CD4-positive, CD25-positive, alpha-beta regulatory T cell (primary cell): ENCODE results near the gene MYCL. TPM values are rescaled to one million over a fixed set of nuclear protein-coding genes. Genes with fewer than 3 reads are reported as not detected.
"Not testable (repeated sequence)": the region's sequence is repeated elsewhere in the genome, so short reads cannot be mapped to it uniquely, and the experiment has no call there.

Source experiments
- ATAC-seq, 2 donors: fragments of 150-1000 bp; cut with Tn5 transposase; one replicate each; pipeline ENCODE4 v1.10.0; 2021; ENCODE audit warnings: low read depth in 2 of 2, moderate number of reproducible peaks in 2 of 2, moderate library complexity in 1 of 2
- DNase-seq, 3 donors: peaks; one replicate each; pipeline versions ENCODE4 v3.0.0 to v3.0.0-alpha.2; 2012 to 2022; ENCODE audit warnings: mixed read lengths in 1 of 3
- H3K27ac ChIP-seq: one replicate; pipeline ENCODE4 v1.7.0; 2013; ENCODE audit warnings: mild to moderate bottlenecking, low read length; ENCODE audit not compliant: insufficient read depth, poor library complexity, severe bottlenecking
- H3K27me3 ChIP-seq: one replicate; pipeline ENCODE4 v1.7.0; 2013; ENCODE audit warnings: low read length; ENCODE audit not compliant: control insufficient read depth, insufficient read depth
- H3K36me3 ChIP-seq: one replicate; pipeline ENCODE4 v1.7.0; 2013; ENCODE audit warnings: mild to moderate bottlenecking, low read length, moderate library complexity; ENCODE audit not compliant: control insufficient read depth, insufficient read depth
- H3K4me1 ChIP-seq: 2 replicates; pipeline ENCODE4 v1.7.0; 2013; ENCODE audit warnings: mild to moderate bottlenecking, low read length; ENCODE audit not compliant: insufficient read depth, control insufficient read depth, poor library complexity, severe bottlenecking
- H3K4me3 ChIP-seq: one replicate; pipeline ENCODE4 v1.7.0; 2013; ENCODE audit warnings: low read depth, mild to moderate bottlenecking, low read length, moderate library complexity
- H3K9me3 ChIP-seq, 2 experiments: 1 replicate in 1 of 2; 2 replicates in 1 of 2; pipeline ENCODE4 v1.7.0; 2013; ENCODE audit warnings: low read length in 2 of 2, mild to moderate bottlenecking in 1 of 2, moderate library complexity in 1 of 2; ENCODE audit not compliant: control insufficient read depth in 2 of 2
- H3K27ac Mint-ChIP-seq, 3 donors: one replicate each; pipeline ENCODE4 v1.8.0; 2020 to 2022; ENCODE audit warnings: mild to moderate bottlenecking in 3 of 3, mixed read lengths in 3 of 3, moderate library complexity in 2 of 3
- H3K27me3 Mint-ChIP-seq: one replicate; pipeline ENCODE4 v1.8.0; 2022; ENCODE audit warnings: mild to moderate bottlenecking, mixed read lengths
- H3K36me3 Mint-ChIP-seq: one replicate; pipeline ENCODE4 v1.8.0; 2020; ENCODE audit warnings: mixed read lengths
- H3K4me1 Mint-ChIP-seq, 4 donors: one replicate each; pipeline ENCODE4 v1.8.0; 2020 to 2022; ENCODE audit warnings: mixed read lengths in 4 of 4, mild to moderate bottlenecking in 1 of 4
- H3K4me3 Mint-ChIP-seq, 4 donors: one replicate each; pipeline ENCODE4 v1.8.0; 2020 to 2022; ENCODE audit warnings: mild to moderate bottlenecking in 4 of 4, mixed read lengths in 4 of 4, moderate library complexity in 3 of 4
- H3K9me3 Mint-ChIP-seq, 7 donors: one replicate each; pipeline ENCODE4 v1.8.0; 2020 to 2022; ENCODE audit warnings: mixed read lengths in 7 of 7, mild to moderate bottlenecking in 3 of 7, moderate library complexity in 2 of 7
- polyA plus RNA-seq, 4 donors: library from polyadenylated mRNA; unstranded; fragments of 300-500 nt; fragmentation: Illumina TruSeq; gene quantifications; one replicate each; pipeline ENCODE4 v1.2.3, GENCODE V29; 2021
- total RNA-seq: library from RNA; stranded (reverse); gene quantifications from one replicate; pipeline ENCODE4 v1.2.3, GENCODE V29; 2022

Gene MYCL
- total and polyA plus RNA-seq, 5 donors from 2014 or later: 0.13 TPM; not detected in 4

GRCh38 chr1:39926343-39926793, 24.7 kb upstream of the MYCL start:
- Mint-ChIP-seq H3K4me3 (no peak overlapping the region), H3K4me1 (peaks cover 0 to 3% (median 0%) of the 10 kb centered on the region in 4 donors), H3K27ac (peak overlapping the region in 1 of 3 donors; percentile 49), H3K27me3 (no peaks in the 10 kb centered on the region), H3K9me3 (no peaks in the 10 kb centered on the region), H3K36me3 (no peaks in the 10 kb centered on the region)
- no peak overlapping the region for H3K4me3 ChIP-seq
- no peaks in the 10 kb centered on the region for H3K4me1 ChIP-seq
- ATAC-seq (no peak), DNase-seq (no peak)
- H3K9me3 ChIP-seq: no peaks in the 10 kb centered on the region
- H3K36me3 ChIP-seq: no peaks in the 10 kb centered on the region
- H3K27me3 ChIP-seq: no peaks in the 10 kb centered on the region
- no peak overlapping the region for H3K27ac ChIP-seq

GRCh38 chr1:39925721-39926342, 24.1 kb upstream of the MYCL start:
- DNase-seq: no peak
- Mint-ChIP-seq H3K4me3 (no peak overlapping the region), H3K4me1 (peaks cover 0 to 3% (median 0%) of the 10 kb centered on the region in 4 donors), H3K9me3 (no peaks in the 10 kb centered on the region), H3K27me3 (no peaks in the 10 kb centered on the region), H3K36me3 (no peaks in the 10 kb centered on the region), H3K27ac (peak overlapping the region in 2 of 3 donors; percentile 8 to 52)
- Histone ChIP-seq H3K27ac (no peak overlapping the region), H3K4me1 (no peaks in the 10 kb centered on the region), H3K36me3 (no peaks in the 10 kb centered on the region), H3K9me3 (no peaks in the 10 kb centered on the region), H3K27me3 (no peaks in the 10 kb centered on the region), H3K4me3 (no peak overlapping the region)
- no peak for ATAC-seq

- Histone ChIP-seq H3K36me3 (no peaks in the 10 kb centered on the region), H3K4me3 (no peak overlapping the region), H3K4me1 (no peaks in the 10 kb centered on the region), H3K27ac (no peak overlapping the region), H3K27me3 (no peaks in the 10 kb centered on the region), H3K9me3 (no peaks in the 10 kb centered on the region)
- Mint-ChIP-seq H3K27me3 (peaks cover 11% of the 10 kb centered on the region), H3K36me3 (no peaks in the 10 kb centered on the region), H3K27ac (no peak overlapping the region), H3K4me3 (no peak overlapping the region), H3K9me3 (no peaks in the 10 kb centered on the region), H3K4me1 (peaks cover 0 to 3% (median 0%) of the 10 kb centered on the region in 4 donors)
- ATAC-seq (no peak), DNase-seq (no peak)
Measured at GRCh38 chr1:39922251-39922688, 20.6 kb upstream of the MYCL start.

GRCh38 chr1:39919545-39919944, 17.8 kb upstream of the MYCL start:
- H3K4me3 ChIP-seq: no peak overlapping the region
- no peaks in the 10 kb centered on the region for H3K4me1 Mint-ChIP-seq
- peaks cover 16% of the 10 kb centered on the region for H3K27me3 Mint-ChIP-seq
- H3K27ac Mint-ChIP-seq: no peak overlapping the region
- H3K9me3 ChIP-seq: no peaks in the 10 kb centered on the region
- H3K36me3 Mint-ChIP-seq: no peaks in the 10 kb centered on the region
- peak; percentile 80 to 89 for ATAC-seq
- H3K4me1 ChIP-seq: no peaks in the 10 kb centered on the region
- no peaks in the 10 kb centered on the region for H3K36me3 ChIP-seq
- no peaks in the 10 kb centered on the region for H3K9me3 Mint-ChIP-seq
- peak in 2 of 3 donors; percentile 66 to 75 for DNase-seq
- no peak overlapping the region for H3K27ac ChIP-seq
- H3K4me3 Mint-ChIP-seq: peak overlapping the region in 1 of 4 donors; percentile 5
- no peaks in the 10 kb centered on the region for H3K27me3 ChIP-seq

GRCh38 chr1:39917825-39918224, 16.1 kb upstream of the MYCL start:
- H3K27me3 Mint-ChIP-seq: peaks cover 16% of the 10 kb centered on the region
- no peaks in the 10 kb centered on the region for H3K36me3 ChIP-seq
- no peaks in the 10 kb centered on the region for H3K9me3 Mint-ChIP-seq
- no peaks in the 10 kb centered on the region for H3K9me3 ChIP-seq
- H3K4me3 ChIP-seq: no peak overlapping the region
- DNase-seq: no peak
- H3K27ac Mint-ChIP-seq: no peak overlapping the region
- H3K4me1 Mint-ChIP-seq: no peaks in the 10 kb centered on the region
- no peaks in the 10 kb centered on the region for H3K36me3 Mint-ChIP-seq
- no peak for ATAC-seq
- no peaks in the 10 kb centered on the region for H3K4me1 ChIP-seq
- H3K4me3 Mint-ChIP-seq: no peak overlapping the region
- no peak overlapping the region for H3K27ac ChIP-seq
- no peaks in the 10 kb centered on the region for H3K27me3 ChIP-seq

GRCh38 chr1:39915499-39916129, 13.9 kb upstream of the MYCL start:
- Mint-ChIP-seq H3K27me3 (peaks cover 22% of the 10 kb centered on the region), H3K4me1 (no peaks in the 10 kb centered on the region), H3K36me3 (no peaks in the 10 kb centered on the region), H3K4me3 (no peak overlapping the region), H3K27ac (peak overlapping the region in 1 of 3 donors; percentile 69), H3K9me3 (peaks cover 0 to 3% (median 0%) of the 10 kb centered on the region in 7 donors)
- no peak overlapping the region for H3K4me3 ChIP-seq
- H3K9me3 ChIP-seq: no peaks in the 10 kb centered on the region
- H3K36me3 ChIP-seq: no peaks in the 10 kb centered on the region
- H3K27me3 ChIP-seq: no peaks in the 10 kb centered on the region
- H3K27ac ChIP-seq: no peak overlapping the region
- DNase-seq: no peak
- no peaks in the 10 kb centered on the region for H3K4me1 ChIP-seq
- ATAC-seq: no peak

- ATAC-seq, H3K9me3 ChIP-seq, H3K4me1 ChIP-seq, H3K27me3 ChIP-seq, H3K27ac ChIP-seq, H3K9me3 Mint-ChIP-seq, DNase-seq, H3K4me1 Mint-ChIP-seq, H3K36me3 ChIP-seq, H3K4me3 ChIP-seq, H3K27ac Mint-ChIP-seq, H3K36me3 Mint-ChIP-seq, H3K4me3 Mint-ChIP-seq: not testable (repeated sequence)
- H3K27me3 Mint-ChIP-seq: peaks cover 27% of the 10 kb centered on the region
Measured at GRCh38 chr1:39913136-39913535, 11.4 kb upstream of the MYCL start.

GRCh38 chr1:39910263-39910662, 8.5 kb upstream of the MYCL start:
- no peak for ATAC-seq
- Histone ChIP-seq H3K4me1 (no peaks in the 10 kb centered on the region), H3K4me3 (no peak overlapping the region), H3K36me3 (no peaks in the 10 kb centered on the region), H3K9me3 (peaks cover 8 to 10% of the 10 kb centered on the region in 2 experiments), H3K27me3 (peaks cover 10% of the 10 kb centered on the region), H3K27ac (no peak overlapping the region)
- Mint-ChIP-seq H3K4me3 (no peak overlapping the region), H3K36me3 (peaks cover 8% of the 10 kb centered on the region), H3K4me1 (no peaks in the 10 kb centered on the region), H3K9me3 (peaks cover 0 to 17% (median 5%) of the 10 kb centered on the region in 7 donors), H3K27me3 (peaks cover 43% of the 10 kb centered on the region), H3K27ac (no peak overlapping the region)
- DNase-seq: no peak
